ENCODE measurements around the gene P2RY13.
A peak's percentile ranks its signal among the peaks of the same experiment; 100 is the strongest.

Gene P2RY13

DNA sequence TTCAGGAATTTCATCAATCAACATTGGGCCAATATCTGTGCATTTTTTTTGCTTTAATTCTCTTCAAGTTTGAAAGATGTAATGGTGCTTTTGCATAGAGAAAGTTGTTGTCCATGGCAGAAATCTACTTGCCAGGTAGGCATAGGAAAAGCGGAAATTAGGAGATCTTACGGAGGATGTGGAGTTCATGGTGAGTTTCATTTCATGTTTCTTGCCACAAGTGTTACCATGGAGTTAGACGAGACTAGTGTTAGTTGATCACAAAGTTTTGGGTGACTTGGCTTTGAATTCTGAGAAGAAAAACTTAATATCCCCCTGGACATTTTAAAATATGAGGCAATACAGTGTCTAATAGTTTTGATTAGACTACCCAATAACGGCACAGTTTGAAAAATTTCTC is 1.0 kb upstream of the P2RY13 start:
- no peak for TF ChIP-seq MAX (IDR thresholded peaks at IDR 0.05; ENCODE audit: low read depth, low read length)
- no peak for TF ChIP-seq POLR2A (IDR thresholded peaks at IDR 0.05; ENCODE audit: extremely low read depth, insufficient read length)
- no peak for TF ChIP-seq MYC (IDR thresholded peaks at IDR 0.05; ENCODE audit: low read depth, low read length)
- TF ChIP-seq CTCF (IDR thresholded peaks at IDR 0.05; ENCODE audit: low read depth, low read length): no peak
- DNase-seq (ENCODE audit: low read depth): no peak
- H3K4me3 ChIP-seq (ENCODE audit: low read depth, low read length): no peak overlapping the region

- peak; percentile 44 for DNase-seq (ENCODE audit: low read depth)
- no peak overlapping the region for H3K4me3 ChIP-seq (ENCODE audit: low read depth, low read length)
- TF ChIP-seq CTCF (IDR thresholded peaks at IDR 0.05; ENCODE audit: low read depth, low read length) (no peak), MYC (IDR thresholded peaks at IDR 0.05; ENCODE audit: low read depth, low read length) (no peak), MAX (IDR thresholded peaks at IDR 0.05; ENCODE audit: low read depth, low read length) (no peak), POLR2A (IDR thresholded peaks at IDR 0.05; ENCODE audit: extremely low read depth, insufficient read length) (no peak)
Observed at GRCh38 chr3:151328298-151328995, 902 bp downstream of the P2RY13 start.

- TF ChIP-seq POLR2A (IDR thresholded peaks at IDR 0.05; ENCODE audit: extremely low read depth, insufficient read length) (no peak), MYC (IDR thresholded peaks at IDR 0.05; ENCODE audit: low read depth, low read length) (no peak), CTCF (IDR thresholded peaks at IDR 0.05; ENCODE audit: low read depth, low read length) (peak; percentile 26)
- H3K4me3 ChIP-seq (ENCODE audit: low read depth, low read length): no peak overlapping the region
- peak; percentile 34 for DNase-seq (ENCODE audit: low read depth)
Observed at GRCh38 chr3:151327571-151328198, 1.7 kb downstream of the P2RY13 start.

- H3K4me3 ChIP-seq (ENCODE audit: low read depth, low read length): no peak overlapping the region
- DNase-seq (ENCODE audit: low read depth): no peak
- TF ChIP-seq MAX (IDR thresholded peaks at IDR 0.05; ENCODE audit: low read depth, low read length) (no peak), POLR2A (IDR thresholded peaks at IDR 0.05; ENCODE audit: extremely low read depth, insufficient read length) (no peak)
Observed at GRCh38 chr3:151322511-151322910, 6.8 kb downstream of the P2RY13 start.

GRCh38 chr3:151321526-151321925 is 7.8 kb downstream of the P2RY13 start:
- no peak for TF ChIP-seq MAX (IDR thresholded peaks at IDR 0.05; ENCODE audit: low read depth, low read length)
- no peak for TF ChIP-seq MYC (IDR thresholded peaks at IDR 0.05; ENCODE audit: low read depth, low read length)
- no peak for TF ChIP-seq POLR2A (IDR thresholded peaks at IDR 0.05; ENCODE audit: extremely low read depth, insufficient read length)
- no peak for TF ChIP-seq CTCF (IDR thresholded peaks at IDR 0.05; ENCODE audit: low read depth, low read length)
- DNase-seq (ENCODE audit: low read depth): no peak
- H3K4me3 ChIP-seq (ENCODE audit: low read depth, low read length): no peak overlapping the region

- no peak overlapping the region for H3K4me3 ChIP-seq (ENCODE audit: low read depth, low read length)
- DNase-seq (ENCODE audit: low read depth): no peak
- TF ChIP-seq MAX (IDR thresholded peaks at IDR 0.05; ENCODE audit: low read depth, low read length): no peak
- TF ChIP-seq POLR2A (IDR thresholded peaks at IDR 0.05; ENCODE audit: extremely low read depth, insufficient read length): no peak
- TF ChIP-seq CTCF (IDR thresholded peaks at IDR 0.05; ENCODE audit: low read depth, low read length): no peak
- TF ChIP-seq MYC (IDR thresholded peaks at IDR 0.05; ENCODE audit: low read depth, low read length): no peak
Observed at GRCh38 chr3:151320131-151320530, 9.2 kb downstream of the P2RY13 start.
